GM18517 (cell line): ENCODE data around the gene SPAG8.

Experiments used
- ATAC-seq: cut with Tn5 transposase; IDR thresholded peaks from one replicate; pipeline ENCODE4 v1.9.1; 2021; ENCODE audit warnings: mild to moderate bottlenecking, moderate library complexity; ENCODE audit not compliant: unreplicated experiment

SPAG8 gene

GRCh38 chr9:35811381-35812024 is 559 bp downstream of the SPAG8 start:
- ATAC-seq = no peak

- ATAC-seq = no peak
Observed at GRCh38 chr9:35810122-35810521, 1.9 kb downstream of the SPAG8 start.

- ATAC-seq = no peak
Observed at GRCh38 chr9:35808433-35808832, 3.6 kb downstream of the SPAG8 start.

- ATAC-seq = no peak
Observed at GRCh38 chr9:35806101-35806500, 6.0 kb downstream of the SPAG8 start.

GRCh38 chr9:35801328-35802128 is 10.5 kb downstream of the SPAG8 start:
- ATAC-seq = no peak

GRCh38 chr9:35800530-35800929 is 11.5 kb downstream of the SPAG8 start:
- ATAC-seq = no peak

- no peak for ATAC-seq
Observed at GRCh38 chr9:35798658-35799374, 13.2 kb downstream of the SPAG8 start.

- ATAC-seq = no peak
Observed at GRCh38 chr9:35797311-35798109, 14.6 kb downstream of the SPAG8 start.

GRCh38 chr9:35795695-35796094 is 16.4 kb downstream of the SPAG8 start:
- ATAC-seq = no peak

- ATAC-seq = no peak
Observed at GRCh38 chr9:35793461-35793860, 18.6 kb downstream of the SPAG8 start.

- ATAC-seq = no peak
Observed at GRCh38 chr9:35792826-35793225, 19.2 kb downstream of the SPAG8 start.

GRCh38 chr9:35792024-35792813 is 19.8 kb downstream of the SPAG8 start:
- ATAC-seq = no peak

GRCh38 chr9:35791297-35791921 is 20.7 kb downstream of the SPAG8 start, which contains the start of gene NPR2:
NPR2 (plus strand) TSS chr9:35791591; CDS start chr9:35792409, 818 bp downstream.
- no peak for ATAC-seq

- no peak for ATAC-seq
Observed at GRCh38 chr9:35790385-35791296, 21.4 kb downstream of the SPAG8 start.

GRCh38 chr9:35790025-35790384 is 22.1 kb downstream of the SPAG8 start:
- no peak for ATAC-seq

- ATAC-seq = no peak
Observed at GRCh38 chr9:35789541-35789940, 22.5 kb downstream of the SPAG8 start.

GRCh38 chr9:35783418-35783817 is 28.6 kb downstream of the SPAG8 start:
- no peak for ATAC-seq

GRCh38 chr9:35781066-35781465 is 31.0 kb downstream of the SPAG8 start:
- no peak for ATAC-seq

- no peak for ATAC-seq
Observed at GRCh38 chr9:35778496-35778895, 33.6 kb downstream of the SPAG8 start.
